H9 (cell line): Measurements from ENCODE around the gene MACROD1. TPM values are rescaled to one million over a fixed set of nuclear protein-coding genes. Genes with fewer than 3 reads are reported as not detected.

Source experiments
- DNase-seq: peaks from one replicate; pipeline ENCODE4 v3.0.0-alpha.2; 2017
- H2AFZ ChIP-seq: one replicate; pipeline ENCODE4 v1.6.1; 2013; ENCODE audit warnings: mild to moderate bottlenecking, low read length, control low read depth, moderate library complexity
- H2AK5ac ChIP-seq: 2 replicates; pipeline ENCODE4 v1.6.1; 2013; ENCODE audit warnings: low read length, control low read depth, mixed read lengths; ENCODE audit not compliant: insufficient read length
- H2BK120ac ChIP-seq: one replicate; pipeline ENCODE4 v1.6.1; 2013; ENCODE audit warnings: low read depth, mild to moderate bottlenecking, low read length, control low read depth, inconsistent platforms; ENCODE audit not compliant: poor library complexity, severe bottlenecking
- H2BK12ac ChIP-seq: 2 replicates; pipeline ENCODE4 v1.6.1; 2013; ENCODE audit warnings: low read length, control low read depth, mixed read lengths, low read depth; ENCODE audit not compliant: insufficient read length
- H2BK15ac ChIP-seq: 2 replicates; pipeline ENCODE4 v1.6.1; 2013; ENCODE audit warnings: low read depth, low read length, control low read depth
- H2BK20ac ChIP-seq: one replicate; pipeline ENCODE4 v1.6.1; 2013; ENCODE audit warnings: low read depth, mild to moderate bottlenecking, low read length, control low read depth, inconsistent platforms; ENCODE audit not compliant: poor library complexity, severe bottlenecking
- H2BK5ac ChIP-seq: 2 replicates; pipeline ENCODE4 v1.6.1; 2013; ENCODE audit warnings: low read length, control low read depth, mixed read lengths; ENCODE audit not compliant: insufficient read length
- H3K14ac ChIP-seq: 2 replicates; pipeline ENCODE4 v1.6.1; 2013; ENCODE audit warnings: low read length, control low read depth; ENCODE audit not compliant: insufficient read depth
- H3K18ac ChIP-seq: 2 replicates; pipeline ENCODE4 v1.6.1; 2013; ENCODE audit warnings: low read depth, mild to moderate bottlenecking, mixed read lengths, low read length, control low read depth; ENCODE audit not compliant: insufficient read length
- H3K23ac ChIP-seq: 2 replicates; pipeline ENCODE4 v1.6.1; 2013; ENCODE audit warnings: low read length, control low read depth, mixed read lengths, low read depth; ENCODE audit not compliant: insufficient read length
- H3K23me2 ChIP-seq: 2 replicates; pipeline ENCODE4 v1.6.1; 2013; ENCODE audit warnings: low read depth, mild to moderate bottlenecking, mixed read lengths, low read length, control low read depth; ENCODE audit not compliant: insufficient read length, poor library complexity, severe bottlenecking
- H3K27ac ChIP-seq: 2 replicates; pipeline ENCODE4 v1.5.1; 2013; ENCODE audit warnings: low read length, control low read depth, mixed read lengths, low read depth; ENCODE audit not compliant: insufficient read length
- H3K27me3 ChIP-seq: 2 replicates; pipeline ENCODE4 v1.6.1; 2013; ENCODE audit warnings: low read length, control low read depth, inconsistent platforms; ENCODE audit not compliant: insufficient read depth
- H3K4ac ChIP-seq: 2 replicates; pipeline ENCODE4 v1.6.1; 2013; ENCODE audit warnings: low read depth, mild to moderate bottlenecking, control low read depth, inconsistent platforms, low read length, moderate library complexity
- H3K4me1 ChIP-seq: 2 replicates; pipeline ENCODE4 v1.6.1; 2013; ENCODE audit warnings: low read length, control low read depth, inconsistent platforms; ENCODE audit not compliant: insufficient read depth
- H3K4me2 ChIP-seq: 2 replicates; pipeline ENCODE4 v1.6.1; 2013; ENCODE audit warnings: low read length, control low read depth, mixed read lengths; ENCODE audit not compliant: insufficient read length, insufficient read depth
- H3K56ac ChIP-seq: 2 replicates; pipeline ENCODE4 v1.6.1; 2013; ENCODE audit warnings: low read depth, mild to moderate bottlenecking, mixed read lengths, low read length, control low read depth; ENCODE audit not compliant: insufficient read length
- H3K79me1 ChIP-seq: 2 replicates; pipeline ENCODE4 v1.6.1; 2013; ENCODE audit warnings: low read depth, mild to moderate bottlenecking, moderate library complexity, low read length, control low read depth, inconsistent platforms; ENCODE audit not compliant: insufficient read depth, poor library complexity, severe bottlenecking
- H3K79me2 ChIP-seq: 2 replicates; pipeline ENCODE4 v1.6.1; 2013; ENCODE audit warnings: low read length, control low read depth, inconsistent platforms; ENCODE audit not compliant: insufficient read depth
- H3K9ac ChIP-seq: 2 replicates; pipeline ENCODE4 v1.6.1; 2013; ENCODE audit warnings: low read length, control low read depth, mixed read lengths; ENCODE audit not compliant: insufficient read length; ENCODE audit errors: extremely low read depth
- H3K9me3 ChIP-seq: one replicate; pipeline ENCODE4 v1.6.1; 2013; ENCODE audit warnings: low read depth, low read length, inconsistent platforms; ENCODE audit not compliant: control insufficient read depth
- H3T11ph ChIP-seq: one replicate; pipeline ENCODE4 v1.6.1; 2013; ENCODE audit warnings: mild to moderate bottlenecking, low read length, control low read depth, inconsistent platforms
- H4K20me1 ChIP-seq: one replicate; pipeline ENCODE4 v1.6.1; 2013; ENCODE audit not compliant: control insufficient read depth, insufficient read length, insufficient read depth
- H4K5ac ChIP-seq: 2 replicates; pipeline ENCODE4 v1.6.1; 2013; ENCODE audit warnings: low read depth, mild to moderate bottlenecking, mixed read lengths, low read length, control low read depth; ENCODE audit not compliant: insufficient read length
- H4K8ac ChIP-seq: replicated peaks from 2 replicates; pipeline ENCODE4 v1.6.1; 2013; ENCODE audit warnings: low read length, control low read depth, mixed read lengths, low read depth; ENCODE audit not compliant: insufficient read length
- H4K91ac ChIP-seq: 2 replicates; pipeline ENCODE4 v1.6.1; 2013; ENCODE audit warnings: low read depth, mild to moderate bottlenecking, moderate library complexity, mixed read lengths, low read length, control low read depth; ENCODE audit not compliant: insufficient read length
- H3K27ac Mint-ChIP-seq, 3 experiments: 2 replicates in 2 of 3; 3 replicates in 1 of 3; pipeline ENCODE4 v1.8.0; 2020 to 2021; ENCODE audit warnings: mixed read lengths in 3 of 3, mild to moderate bottlenecking in 1 of 3, moderate library complexity in 1 of 3
- H3K27me3 Mint-ChIP-seq: 2 replicates; pipeline ENCODE4 v1.8.0; 2021; ENCODE audit warnings: low read depth, mild to moderate bottlenecking, moderate library complexity, mixed read lengths
- H3K36me3 Mint-ChIP-seq, 3 experiments: 2 replicates in 2 of 3; 3 replicates in 1 of 3; pipeline ENCODE4 v1.8.0; 2020 to 2021; ENCODE audit warnings: low read depth in 3 of 3, mixed read lengths in 3 of 3; ENCODE audit not compliant: insufficient read depth in 1 of 3
- H3K4me1 Mint-ChIP-seq, 2 experiments: 2 replicates each; pipeline ENCODE4 v1.8.0; 2020; ENCODE audit warnings: mixed read lengths in 2 of 2
- H3K4me3 Mint-ChIP-seq, 2 experiments: 2 replicates in 1 of 2; 3 replicates in 1 of 2; pipeline ENCODE4 v1.8.0; 2020 to 2021; ENCODE audit warnings: mild to moderate bottlenecking in 2 of 2, mixed read lengths in 2 of 2, moderate library complexity in 1 of 2
- H3K9me3 Mint-ChIP-seq, 2 experiments: 2 replicates in 1 of 2; 3 replicates in 1 of 2; pipeline ENCODE4 v1.8.0; 2020; ENCODE audit warnings: mild to moderate bottlenecking in 2 of 2, mixed read lengths in 2 of 2, moderate library complexity in 1 of 2
- WGBS: extraction: QIAGEN DNeasy Blood & Tissue Kit; methylation state at CpG from one replicate; pipeline ENCODE4 v1.1.7; 2013; ENCODE audit warnings: missing lambda C conversion rate, low lambda C conversion rate, mixed read lengths; ENCODE audit not compliant: insufficient read length; ENCODE audit errors: extremely low coverage; 5-methylcytosine and 5-hydroxymethylcytosine counted together
- total RNA-seq: library from RNA; stranded (reverse); gene quantifications from 2 replicates; pipeline ENCODE4 v1.2.1, GENCODE V29; 2021
- TF ChIP-seq, protein P1 (sequence below): fragments of 200-600 bp; sonication (generic); conservative IDR thresholded peaks from 3 replicates; pipeline ENCODE4 v1.8.0; 2021; ENCODE audit warnings: antibody characterized with exemption, mild to moderate bottlenecking

Gene MACROD1
- total RNA-seq, 1 experiment from 2014 or later: 21.2 TPM

DNA sequence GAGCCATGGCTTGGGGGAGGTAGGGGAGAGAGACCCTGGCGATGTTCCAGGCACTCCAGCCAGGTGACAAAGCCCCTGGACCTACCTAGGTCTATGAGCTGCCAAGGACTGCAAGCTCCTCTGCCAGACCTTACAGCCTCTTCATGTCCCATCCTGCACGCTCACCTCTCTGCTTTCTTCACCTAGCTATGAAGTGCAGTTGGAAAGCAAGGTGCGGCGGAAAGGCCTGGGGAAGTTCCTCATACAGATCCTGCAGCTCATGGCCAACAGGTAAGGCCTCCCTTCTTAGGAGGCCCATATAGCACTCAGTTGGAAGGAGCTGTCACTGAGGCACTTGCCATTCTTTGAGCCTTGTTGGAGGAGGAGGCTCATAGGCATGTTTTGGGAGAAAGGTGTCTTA lies 213.3 kb downstream of the MACROD1 start:
- no peak overlapping the region for H2AFZ ChIP-seq
- H3K9me3 ChIP-seq: no peaks in the 10 kb centered on the region
- H3K27ac ChIP-seq: no peak overlapping the region
- no peaks in the 10 kb centered on the region for H3K27me3 Mint-ChIP-seq
- no peak overlapping the region for H3K4me3 Mint-ChIP-seq
- no peak overlapping the region for H2BK12ac ChIP-seq
- peaks cover 41 to 73% (median 66%) of the 10 kb centered on the region in 3 experiments for H3K36me3 Mint-ChIP-seq
- peak overlapping the region in 2 of 3 experiments; percentile 27 to 68; a peak in 3 of 7 replicates for H3K27ac Mint-ChIP-seq
- H4K8ac ChIP-seq: no peak overlapping the region
- H3K18ac ChIP-seq: no peak overlapping the region
- H2BK5ac ChIP-seq: no peak overlapping the region
- H2BK15ac ChIP-seq: no peak overlapping the region
- no peak overlapping the region for H3K4me2 ChIP-seq
- no peaks in the 10 kb centered on the region for H4K20me1 ChIP-seq
- H4K91ac ChIP-seq: no peak overlapping the region
- no peaks in the 10 kb centered on the region for H3K79me2 ChIP-seq
- DNase-seq: no peak
- no peaks in the 10 kb centered on the region for H3K23me2 ChIP-seq
- no peak overlapping the region for H3K23ac ChIP-seq
- peaks cover 4 to 14% of the 10 kb centered on the region in 2 experiments; a peak in 3 of 4 replicates for H3K4me1 Mint-ChIP-seq
- H3K14ac ChIP-seq: no peak overlapping the region
- H3K56ac ChIP-seq: no peak overlapping the region
- no peaks in the 10 kb centered on the region for H3K27me3 ChIP-seq
- no peak overlapping the region for H4K5ac ChIP-seq
- no peak overlapping the region for H3K4ac ChIP-seq
- H2AK5ac ChIP-seq: no peak overlapping the region
- H3K79me1 ChIP-seq: no peaks in the 10 kb centered on the region
- TF ChIP-seq, protein P1, sequence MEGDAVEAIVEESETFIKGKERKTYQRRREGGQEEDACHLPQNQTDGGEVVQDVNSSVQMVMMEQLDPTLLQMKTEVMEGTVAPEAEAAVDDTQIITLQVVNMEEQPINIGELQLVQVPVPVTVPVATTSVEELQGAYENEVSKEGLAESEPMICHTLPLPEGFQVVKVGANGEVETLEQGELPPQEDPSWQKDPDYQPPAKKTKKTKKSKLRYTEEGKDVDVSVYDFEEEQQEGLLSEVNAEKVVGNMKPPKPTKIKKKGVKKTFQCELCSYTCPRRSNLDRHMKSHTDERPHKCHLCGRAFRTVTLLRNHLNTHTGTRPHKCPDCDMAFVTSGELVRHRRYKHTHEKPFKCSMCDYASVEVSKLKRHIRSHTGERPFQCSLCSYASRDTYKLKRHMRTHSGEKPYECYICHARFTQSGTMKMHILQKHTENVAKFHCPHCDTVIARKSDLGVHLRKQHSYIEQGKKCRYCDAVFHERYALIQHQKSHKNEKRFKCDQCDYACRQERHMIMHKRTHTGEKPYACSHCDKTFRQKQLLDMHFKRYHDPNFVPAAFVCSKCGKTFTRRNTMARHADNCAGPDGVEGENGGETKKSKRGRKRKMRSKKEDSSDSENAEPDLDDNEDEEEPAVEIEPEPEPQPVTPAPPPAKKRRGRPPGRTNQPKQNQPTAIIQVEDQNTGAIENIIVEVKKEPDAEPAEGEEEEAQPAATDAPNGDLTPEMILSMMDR: no peak
- no peak overlapping the region for H3K9ac ChIP-seq
- no peak overlapping the region for H2BK120ac ChIP-seq
- no peaks in the 10 kb centered on the region for H3K9me3 Mint-ChIP-seq
- WGBS: no CpG with 5 or more reads among the region's 4 CpGs
- no peak overlapping the region for H3T11ph ChIP-seq
- H3K4me1 ChIP-seq: no peaks in the 10 kb centered on the region
- no peak overlapping the region for H2BK20ac ChIP-seq
